Keratinocyte (primary cell): Measurements from ENCODE around the gene VOPP1. TPM values are rescaled to one million over a fixed set of nuclear protein-coding genes. Genes with fewer than 3 reads are reported as not detected.
A peak's percentile ranks its signal among the peaks of the same experiment; 100 is the strongest.

Experiments used
- DNase-seq: peaks from one replicate; pipeline ENCODE4 v3.0.0-alpha.2; 2011; ENCODE audit warnings: low read depth, missing footprints, low spot score
- FAIRE-seq: peaks from 2 replicates; lab custom pipeline; 2011; peaks lifted over from hg19 to GRCh38; lab: Jason Lieb, UNC
- H2AFZ ChIP-seq: 2 replicates; pipeline ENCODE4 v1.6.0; 2012; ENCODE audit warnings: low read length, control low read depth, inconsistent platforms; ENCODE audit not compliant: control insufficient read depth
- H3K27ac ChIP-seq: 2 replicates; pipeline ENCODE4 v1.5.1; 2011; ENCODE audit warnings: low read length; ENCODE audit not compliant: control insufficient read depth, insufficient read depth
- H3K27me3 ChIP-seq: 3 replicates; pipeline ENCODE4 v1.6.0; 2011; ENCODE audit warnings: low read length; ENCODE audit not compliant: control insufficient read depth, insufficient read depth; ENCODE audit errors: extremely low read depth
- H3K36me3 ChIP-seq, 2 experiments: 2 replicates in 1 of 2; 3 replicates in 1 of 2; pipeline ENCODE4 v1.5.1; 2011; ENCODE audit warnings: low read length in 2 of 2, mild to moderate bottlenecking in 1 of 2; ENCODE audit not compliant: control insufficient read depth in 2 of 2, insufficient read depth in 2 of 2; ENCODE audit errors: extremely low read depth in 1 of 2
- H3K4me1 ChIP-seq: 3 replicates; pipeline ENCODE4 v1.5.1; 2011; ENCODE audit warnings: low read length; ENCODE audit not compliant: control insufficient read depth, insufficient read depth; ENCODE audit errors: extremely low read depth
- H3K4me2 ChIP-seq: 3 replicates; pipeline ENCODE4 v1.6.0; 2011; ENCODE audit warnings: low read depth, low read length; ENCODE audit not compliant: control insufficient read depth, insufficient read depth; ENCODE audit errors: extremely low read depth
- H3K4me3 ChIP-seq, 3 experiments: fragments of 200-600 bp in 1 of 3; sonication (generic) in 1 of 3; 2 replicates in 2 of 3; 3 replicates in 1 of 3; pipeline ENCODE4 v1.5.1; 2011 to 2016; ENCODE audit warnings: low read length in 3 of 3, mild to moderate bottlenecking in 3 of 3, control low read depth in 2 of 3, inconsistent platforms in 1 of 3, low read depth in 1 of 3, mixed read lengths in 1 of 3, mixed run types in 1 of 3, moderate library complexity in 1 of 3; ENCODE audit not compliant: control insufficient read depth in 2 of 3, insufficient read depth in 2 of 3; ENCODE audit errors: extremely low read depth in 1 of 3
- H3K79me2 ChIP-seq: 2 replicates; pipeline ENCODE4 v1.6.0; 2012; ENCODE audit warnings: low read length; ENCODE audit not compliant: control insufficient read depth, insufficient read depth
- H3K9ac ChIP-seq: 3 replicates; pipeline ENCODE4 v1.6.0; 2011; ENCODE audit warnings: low read length; ENCODE audit not compliant: control insufficient read depth, insufficient read depth; ENCODE audit errors: extremely low read depth
- H3K9me1 ChIP-seq: 3 replicates; pipeline ENCODE4 v1.6.0; 2011; ENCODE audit warnings: low read length; ENCODE audit not compliant: control insufficient read depth, insufficient read depth; ENCODE audit errors: extremely low read depth
- H3K9me3 ChIP-seq: 2 replicates; pipeline ENCODE4 v1.5.1; 2012; ENCODE audit warnings: low read depth, low read length; ENCODE audit not compliant: control insufficient read depth
- H4K20me1 ChIP-seq: 3 replicates; pipeline ENCODE4 v1.6.0; 2011; ENCODE audit warnings: low read length; ENCODE audit not compliant: control insufficient read depth, insufficient read depth; ENCODE audit errors: extremely low read depth
- EZH2 ChIP-seq: IDR thresholded peaks from one replicate; pipeline ENCODE4 v1.6.1; 2012; ENCODE audit warnings: inconsistent platforms, mild to moderate bottlenecking, low read length, moderate library complexity
- dilution Hi-C: fragments of 300-500 bp; cut with MboI; formaldehyde crosslinking; loops from one replicate; pipeline ENCODE4 v1.7.0; 2020; ENCODE audit warnings: low sequenced_read_pairs; ENCODE audit not compliant: extremely low pct_ligation_motif_present
- polyA plus RNA-seq, 5 experiments: library from polyadenylated mRNA; depleted of rRNA in 3 of 5; stranded (reverse) in 3 of 5; stranded (forward) in 1 of 5; unstranded in 1 of 5; fragments of >200 nt; gene quantifications; 1 replicate in 1 of 5; 2 replicates in 3 of 5; 3 replicates in 1 of 5; pipeline versions ENCODE4 v1.2.1 to v1.2.3, GENCODE V29; 2011 to 2012; ENCODE audit warnings: missing spikeins in 2 of 5, low read depth in 1 of 5, low replicate concordance in 1 of 5
- TF ChIP-seq, protein P1 (sequence below), 3 experiments: IDR thresholded peaks in 1 of 3; conservative IDR thresholded peaks in 1 of 3; optimal IDR thresholded peaks in 1 of 3; 2 replicates in 2 of 3; 3 replicates in 1 of 3; pipeline versions ENCODE3 to v1.5.1; 2011; ENCODE audit warnings: low read length in 3 of 3, mild to moderate bottlenecking in 3 of 3, moderate library complexity in 2 of 3, control low read depth in 1 of 3, inconsistent platforms in 1 of 3; ENCODE audit not compliant: insufficient read depth in 2 of 3; ENCODE audit errors: extremely low read depth in 1 of 3

VOPP1 gene
- polyA plus RNA-seq, 1 donor (not counting 4 experiments of a cell fraction or from before 2014, with no cell fraction given) = 49.2 TPM

DNA sequence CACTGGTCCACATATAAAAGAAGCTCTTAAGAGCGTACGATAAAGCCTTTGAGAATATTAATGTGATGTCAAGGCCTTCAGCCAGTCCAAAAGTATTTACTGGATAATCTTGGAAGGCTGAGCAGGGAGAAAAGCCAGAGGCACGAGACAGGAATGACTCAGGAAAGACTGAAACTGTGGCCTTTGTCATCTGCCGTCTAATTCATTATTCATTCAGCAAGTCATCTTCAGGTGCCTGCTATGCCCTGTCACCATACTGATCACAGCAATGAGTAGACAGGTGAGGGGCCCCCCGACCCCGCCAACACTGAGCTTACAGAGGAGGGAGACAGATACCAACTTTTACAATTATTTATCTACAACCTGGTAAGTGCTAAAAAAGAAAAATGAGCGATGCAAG lies 78.9 kb downstream of the VOPP1 start:
- Histone ChIP-seq H3K9me3 (no peaks in the 10 kb centered on the region), H4K20me1 (no peaks in the 10 kb centered on the region), H3K4me1 (peaks cover 5% of the 10 kb centered on the region), H3K9ac (peak overlapping the region; percentile 36), H3K4me2 (no peak overlapping the region), H3K36me3 (peaks cover 16 to 29% of the 10 kb centered on the region in 2 experiments), H3K27ac (peak overlapping the region; percentile 38), H2AFZ (no peak overlapping the region), H3K79me2 (peaks cover 2% of the 10 kb centered on the region), H3K9me1 (no peaks in the 10 kb centered on the region), H3K4me3 (no peak overlapping the region), H3K27me3 (no peaks in the 10 kb centered on the region)
- FAIRE-seq (no peak), DNase-seq (peak; percentile 33)
- dilution Hi-C loops = no loop called here
- no peak for TF ChIP-seq EZH2
- TF ChIP-seq, protein P1, sequence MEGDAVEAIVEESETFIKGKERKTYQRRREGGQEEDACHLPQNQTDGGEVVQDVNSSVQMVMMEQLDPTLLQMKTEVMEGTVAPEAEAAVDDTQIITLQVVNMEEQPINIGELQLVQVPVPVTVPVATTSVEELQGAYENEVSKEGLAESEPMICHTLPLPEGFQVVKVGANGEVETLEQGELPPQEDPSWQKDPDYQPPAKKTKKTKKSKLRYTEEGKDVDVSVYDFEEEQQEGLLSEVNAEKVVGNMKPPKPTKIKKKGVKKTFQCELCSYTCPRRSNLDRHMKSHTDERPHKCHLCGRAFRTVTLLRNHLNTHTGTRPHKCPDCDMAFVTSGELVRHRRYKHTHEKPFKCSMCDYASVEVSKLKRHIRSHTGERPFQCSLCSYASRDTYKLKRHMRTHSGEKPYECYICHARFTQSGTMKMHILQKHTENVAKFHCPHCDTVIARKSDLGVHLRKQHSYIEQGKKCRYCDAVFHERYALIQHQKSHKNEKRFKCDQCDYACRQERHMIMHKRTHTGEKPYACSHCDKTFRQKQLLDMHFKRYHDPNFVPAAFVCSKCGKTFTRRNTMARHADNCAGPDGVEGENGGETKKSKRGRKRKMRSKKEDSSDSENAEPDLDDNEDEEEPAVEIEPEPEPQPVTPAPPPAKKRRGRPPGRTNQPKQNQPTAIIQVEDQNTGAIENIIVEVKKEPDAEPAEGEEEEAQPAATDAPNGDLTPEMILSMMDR (optimal IDR thresholded peaks at IDR 0.05 in 1 of 3, IDR thresholded peaks at IDR 0.05 in 1 of 3, conservative IDR thresholded peaks at IDR 0.05 in 1 of 3; ENCODE audit: extremely low read depth in 1 of 3, insufficient read depth in 2 of 3, low read length in 3 of 3) = no peak

GRCh38 chr7:55491346-55491745 lies 81.0 kb downstream of the VOPP1 start:
- FAIRE-seq = no peak
- H3K4me3 ChIP-seq = no peak overlapping the region
- DNase-seq = no peak
- H3K27me3 ChIP-seq = no peaks in the 10 kb centered on the region
- H3K79me2 ChIP-seq = peaks cover 2% of the 10 kb centered on the region
- H3K36me3 ChIP-seq = peaks cover 16 to 35% of the 10 kb centered on the region in 2 experiments
- H3K9me1 ChIP-seq = no peaks in the 10 kb centered on the region
- H3K27ac ChIP-seq = no peak overlapping the region
- no peaks in the 10 kb centered on the region for H4K20me1 ChIP-seq
- no peaks in the 10 kb centered on the region for H3K9me3 ChIP-seq
- no peak overlapping the region for H3K4me2 ChIP-seq
- TF ChIP-seq EZH2 = no peak
- no peak overlapping the region for H3K9ac ChIP-seq
- dilution Hi-C loops = no loop called here
- H2AFZ ChIP-seq = no peak overlapping the region
- peaks cover 5% of the 10 kb centered on the region for H3K4me1 ChIP-seq

GRCh38 chr7:55490099-55490498 lies 82.2 kb downstream of the VOPP1 start:
- Histone ChIP-seq H3K27me3 (no peaks in the 10 kb centered on the region), H3K4me3 (no peak overlapping the region), H3K79me2 (peaks cover 2% of the 10 kb centered on the region), H3K27ac (no peak overlapping the region), H4K20me1 (no peaks in the 10 kb centered on the region), H3K9ac (no peak overlapping the region), H3K9me1 (no peaks in the 10 kb centered on the region), H3K4me2 (no peak overlapping the region), H3K9me3 (no peaks in the 10 kb centered on the region), H3K4me1 (peaks cover 5% of the 10 kb centered on the region), H2AFZ (no peak overlapping the region), H3K36me3 (peaks cover 19 to 31% of the 10 kb centered on the region in 2 experiments)
- no peak for TF ChIP-seq EZH2
- TF ChIP-seq, protein P1 (optimal IDR thresholded peaks at IDR 0.05 in 1 of 3, IDR thresholded peaks at IDR 0.05 in 1 of 3, conservative IDR thresholded peaks at IDR 0.05 in 1 of 3; ENCODE audit: extremely low read depth in 1 of 3, insufficient read depth in 2 of 3, low read length in 3 of 3) = no peak
- dilution Hi-C loops = no loop called here
- no peak for DNase-seq
- no peak for FAIRE-seq
